ENCODE measurements around the gene PTPRO.

PTPRO gene

GRCh38 chr12:15322164-15323061, at the start of gene PTPRO:
PTPRO (plus strand) TSS chr12:15322508.
- DNase-seq (ENCODE audit: low read depth in 2 of 2, low spot score in 1 of 2) = no peak

- DNase-seq (ENCODE audit: low read depth in 2 of 2, low spot score in 1 of 2) = no peak
These were observed 48.4 kb upstream of the PTPRO start for GRCh38 chr12:15273896-15274295.

GRCh38 chr12:15274561-15274967, 47.7 kb upstream of the PTPRO start:
- DNase-seq (ENCODE audit: low read depth in 2 of 2, low spot score in 1 of 2) = no peak

- no peak for DNase-seq (ENCODE audit: low read depth in 2 of 2, low spot score in 1 of 2)
These were observed 46.1 kb upstream of the PTPRO start for GRCh38 chr12:15276088-15276698.

- DNase-seq (ENCODE audit: low read depth in 2 of 2, low spot score in 1 of 2) = no peak
These were observed 43.3 kb upstream of the PTPRO start for GRCh38 chr12:15278816-15279658.

- no peak for DNase-seq (ENCODE audit: low read depth in 2 of 2, low spot score in 1 of 2)
These were observed 41.4 kb upstream of the PTPRO start for GRCh38 chr12:15280930-15281329.

GRCh38 chr12:15289192-15289591, 33.1 kb upstream of the PTPRO start:
- DNase-seq (ENCODE audit: low read depth in 2 of 2, low spot score in 1 of 2) = no peak

GRCh38 chr12:15293731-15294130, 28.6 kb upstream of the PTPRO start:
- no peak for DNase-seq (ENCODE audit: low read depth in 2 of 2, low spot score in 1 of 2)

- DNase-seq (ENCODE audit: low read depth in 2 of 2, low spot score in 1 of 2) = no peak
These were observed 22.4 kb upstream of the PTPRO start for GRCh38 chr12:15299947-15300346.

GRCh38 chr12:15304296-15304695, 18.0 kb upstream of the PTPRO start:
- no peak for DNase-seq (ENCODE audit: low read depth in 2 of 2, low spot score in 1 of 2)

GRCh38 chr12:15306605-15307004, 15.7 kb upstream of the PTPRO start:
- no peak for DNase-seq (ENCODE audit: low read depth in 2 of 2, low spot score in 1 of 2)

GRCh38 chr12:15307079-15307478, 15.2 kb upstream of the PTPRO start:
- no peak for DNase-seq (ENCODE audit: low read depth in 2 of 2, low spot score in 1 of 2)

- no peak for DNase-seq (ENCODE audit: low read depth in 2 of 2, low spot score in 1 of 2)
These were observed 3.5 kb upstream of the PTPRO start for GRCh38 chr12:15318841-15319240.

- DNase-seq (ENCODE audit: low read depth in 2 of 2, low spot score in 1 of 2) = no peak
These were observed 1.4 kb upstream of the PTPRO start for GRCh38 chr12:15320881-15321280.

- DNase-seq (ENCODE audit: low read depth in 2 of 2, low spot score in 1 of 2) = no peak
These were observed 1.2 kb downstream of the PTPRO start for GRCh38 chr12:15323480-15323879.

- DNase-seq (ENCODE audit: low read depth in 2 of 2, low spot score in 1 of 2) = no peak
These were observed 7.6 kb downstream of the PTPRO start for GRCh38 chr12:15329891-15330290.

GRCh38 chr12:15334225-15334624, 11.9 kb downstream of the PTPRO start:
- no peak for DNase-seq (ENCODE audit: low read depth in 2 of 2, low spot score in 1 of 2)

- no peak for DNase-seq (ENCODE audit: low read depth in 2 of 2, low spot score in 1 of 2)
These were observed 13.7 kb downstream of the PTPRO start for GRCh38 chr12:15335959-15336358.

- DNase-seq (ENCODE audit: low read depth in 2 of 2, low spot score in 1 of 2) = no peak
These were observed 14.7 kb downstream of the PTPRO start for GRCh38 chr12:15336768-15337553.

GRCh38 chr12:15341371-15341770, 19.1 kb downstream of the PTPRO start:
- DNase-seq (ENCODE audit: low read depth in 2 of 2, low spot score in 1 of 2) = no peak

- DNase-seq (ENCODE audit: low read depth in 2 of 2, low spot score in 1 of 2) = no peak
These were observed 22.3 kb downstream of the PTPRO start for GRCh38 chr12:15344561-15344960.
